T-helper 1 cell treated with Interleukin-12 subunit alpha and Interleukin-12 subunit beta and Interleukin-4 antibody, amounts not matched to agents 30 μg/mL and 1 μg/mL, for 36 hours (primary cell): ENCODE data around the gene SNX30.
"Not testable (repeated sequence)": the region's sequence is repeated elsewhere in the genome, so short reads cannot be mapped to it uniquely, and the experiment has no call there.

Experiments used
- H3K27ac Mint-ChIP-seq: one replicate; pipeline ENCODE4 v1.8.0; 2021; ENCODE audit warnings: mild to moderate bottlenecking, mixed read lengths
- H3K27me3 Mint-ChIP-seq: one replicate; pipeline ENCODE4 v1.8.0; 2021; ENCODE audit warnings: low read depth, mixed read lengths
- H3K36me3 Mint-ChIP-seq: one replicate; pipeline ENCODE4 v1.8.0; 2021; ENCODE audit warnings: low read depth, mixed read lengths
- H3K4me1 Mint-ChIP-seq: one replicate; pipeline ENCODE4 v1.8.0; 2021; ENCODE audit warnings: low read depth, mixed read lengths
- H3K4me3 Mint-ChIP-seq: one replicate; pipeline ENCODE4 v1.8.0; 2021; ENCODE audit warnings: mild to moderate bottlenecking, moderate library complexity, mixed read lengths
- H3K9me3 Mint-ChIP-seq: one replicate; pipeline ENCODE4 v1.8.0; 2021; ENCODE audit warnings: mixed read lengths

Gene SNX30

GRCh38 chr9:112750016-112750763, at the start of gene SNX30:
TSS of gene SNX30 (plus strand) at chr9:112750760. CDS start at chr9:112751002, 242 bp downstream.
- H3K4me3 Mint-ChIP-seq = peak within 1 kb of the TSS; percentile 86
- no peaks in the 10 kb centered on the region for H3K9me3 Mint-ChIP-seq
- H3K36me3 Mint-ChIP-seq = peaks cover 4% of the 10 kb centered on the region
- peak within 1 kb of the TSS; percentile 86 for H3K27ac Mint-ChIP-seq
- H3K27me3 Mint-ChIP-seq = no peaks in the 10 kb centered on the region
- H3K4me1 Mint-ChIP-seq = peaks cover 38% of the 10 kb centered on the region

- H3K4me3 Mint-ChIP-seq = no peak overlapping the region
- H3K27me3 Mint-ChIP-seq = no peaks in the 10 kb centered on the region
- peaks cover 10% of the 10 kb centered on the region for H3K4me1 Mint-ChIP-seq
- no peak overlapping the region for H3K27ac Mint-ChIP-seq
- H3K9me3 Mint-ChIP-seq = no peaks in the 10 kb centered on the region
- H3K36me3 Mint-ChIP-seq = peaks cover 14% of the 10 kb centered on the region
Measured at GRCh38 chr9:112703304-112703703, 47.3 kb upstream of the SNX30 start.

GRCh38 chr9:112705768-112706427, 44.7 kb upstream of the SNX30 start:
- peaks cover 6% of the 10 kb centered on the region for H3K4me1 Mint-ChIP-seq
- no peak overlapping the region for H3K4me3 Mint-ChIP-seq
- H3K36me3 Mint-ChIP-seq = peaks cover 12% of the 10 kb centered on the region
- no peaks in the 10 kb centered on the region for H3K9me3 Mint-ChIP-seq
- H3K27me3 Mint-ChIP-seq = no peaks in the 10 kb centered on the region
- H3K27ac Mint-ChIP-seq = no peak overlapping the region

GRCh38 chr9:112711050-112711689, 39.4 kb upstream of the SNX30 start:
- H3K4me1 Mint-ChIP-seq = peaks cover 16% of the 10 kb centered on the region
- no peak overlapping the region for H3K27ac Mint-ChIP-seq
- H3K27me3 Mint-ChIP-seq = no peaks in the 10 kb centered on the region
- peaks cover 16% of the 10 kb centered on the region for H3K36me3 Mint-ChIP-seq
- H3K9me3 Mint-ChIP-seq = no peaks in the 10 kb centered on the region
- no peak overlapping the region for H3K4me3 Mint-ChIP-seq

GRCh38 chr9:112712678-112713077, 37.9 kb upstream of the SNX30 start:
- H3K27me3 Mint-ChIP-seq = no peaks in the 10 kb centered on the region
- peaks cover 14% of the 10 kb centered on the region for H3K36me3 Mint-ChIP-seq
- peaks cover 21% of the 10 kb centered on the region for H3K4me1 Mint-ChIP-seq
- no peak overlapping the region for H3K27ac Mint-ChIP-seq
- no peak overlapping the region for H3K4me3 Mint-ChIP-seq
- H3K9me3 Mint-ChIP-seq = no peaks in the 10 kb centered on the region

GRCh38 chr9:112717661-112718331, 32.8 kb upstream of the SNX30 start, which contains the start of gene INIP:
TSS of gene INIP (minus strand) at chr9:112718117. CDS start at chr9:112716485, 1,632 bp downstream.
- Mint-ChIP-seq H3K9me3 (no peaks in the 10 kb centered on the region), H3K4me1 (peaks cover 23% of the 10 kb centered on the region), H3K27ac (peak within 1 kb of the TSS; percentile 94), H3K27me3 (no peaks in the 10 kb centered on the region), H3K36me3 (peaks cover 4% of the 10 kb centered on the region), H3K4me3 (peak within 1 kb of the TSS; percentile 91)

GRCh38 chr9:112719241-112719691, 31.3 kb upstream of the SNX30 start:
- Mint-ChIP-seq H3K4me1 (peaks cover 18% of the 10 kb centered on the region), H3K4me3 (no peak overlapping the region), H3K36me3 (no peaks in the 10 kb centered on the region), H3K27me3 (no peaks in the 10 kb centered on the region), H3K27ac (no peak overlapping the region), H3K9me3 (no peaks in the 10 kb centered on the region)

GRCh38 chr9:112719696-112720095, 30.9 kb upstream of the SNX30 start:
- Mint-ChIP-seq H3K9me3 (no peaks in the 10 kb centered on the region), H3K36me3 (no peaks in the 10 kb centered on the region), H3K27ac (no peak overlapping the region), H3K27me3 (no peaks in the 10 kb centered on the region), H3K4me3 (no peak overlapping the region), H3K4me1 (peaks cover 18% of the 10 kb centered on the region)

GRCh38 chr9:112720113-112720780, 30.3 kb upstream of the SNX30 start:
- H3K4me1 Mint-ChIP-seq = peaks cover 18% of the 10 kb centered on the region
- H3K27ac Mint-ChIP-seq = no peak overlapping the region
- no peaks in the 10 kb centered on the region for H3K36me3 Mint-ChIP-seq
- H3K9me3 Mint-ChIP-seq = no peaks in the 10 kb centered on the region
- H3K4me3 Mint-ChIP-seq = no peak overlapping the region
- H3K27me3 Mint-ChIP-seq = no peaks in the 10 kb centered on the region

GRCh38 chr9:112722749-112723148, 27.8 kb upstream of the SNX30 start:
- not testable (repeated sequence) for H3K4me3 Mint-ChIP-seq, H3K36me3 Mint-ChIP-seq, H3K27ac Mint-ChIP-seq, H3K9me3 Mint-ChIP-seq, H3K27me3 Mint-ChIP-seq
- H3K4me1 Mint-ChIP-seq = peaks cover 11% of the 10 kb centered on the region

GRCh38 chr9:112725961-112726360, 24.6 kb upstream of the SNX30 start:
- Mint-ChIP-seq H3K27me3 (no peaks in the 10 kb centered on the region), H3K4me3 (no peak overlapping the region), H3K9me3 (no peaks in the 10 kb centered on the region), H3K27ac (no peak overlapping the region), H3K36me3 (peaks cover 1% of the 10 kb centered on the region), H3K4me1 (no peaks in the 10 kb centered on the region)

GRCh38 chr9:112726428-112726827, 24.1 kb upstream of the SNX30 start:
- Mint-ChIP-seq H3K36me3 (peaks cover 1% of the 10 kb centered on the region), H3K9me3 (no peaks in the 10 kb centered on the region), H3K4me1 (no peaks in the 10 kb centered on the region), H3K27me3 (no peaks in the 10 kb centered on the region), H3K4me3 (no peak overlapping the region), H3K27ac (no peak overlapping the region)

GRCh38 chr9:112728401-112728800, 22.2 kb upstream of the SNX30 start:
- peaks cover 5% of the 10 kb centered on the region for H3K27me3 Mint-ChIP-seq
- no peak overlapping the region for H3K4me3 Mint-ChIP-seq
- no peaks in the 10 kb centered on the region for H3K9me3 Mint-ChIP-seq
- H3K27ac Mint-ChIP-seq = no peak overlapping the region
- H3K4me1 Mint-ChIP-seq = no peaks in the 10 kb centered on the region
- peaks cover 1% of the 10 kb centered on the region for H3K36me3 Mint-ChIP-seq

- no peaks in the 10 kb centered on the region for H3K4me1 Mint-ChIP-seq
- peaks cover 1% of the 10 kb centered on the region for H3K36me3 Mint-ChIP-seq
- H3K27ac Mint-ChIP-seq = no peak overlapping the region
- H3K4me3 Mint-ChIP-seq = no peak overlapping the region
- peaks cover 5% of the 10 kb centered on the region for H3K27me3 Mint-ChIP-seq
- H3K9me3 Mint-ChIP-seq = no peaks in the 10 kb centered on the region
Measured at GRCh38 chr9:112731971-112732370, 18.6 kb upstream of the SNX30 start.
